ENCODE data around the gene KLF7. TPM values are rescaled to one million over a fixed set of nuclear protein-coding genes. Genes with fewer than 3 reads are reported as not detected.
A peak's percentile ranks its signal among the peaks of the same experiment; 100 is the strongest.

Gene KLF7
- total and polyA plus RNA-seq, 8 donors: 2.7 to 33.0 (median 7.3) TPM

DNA sequence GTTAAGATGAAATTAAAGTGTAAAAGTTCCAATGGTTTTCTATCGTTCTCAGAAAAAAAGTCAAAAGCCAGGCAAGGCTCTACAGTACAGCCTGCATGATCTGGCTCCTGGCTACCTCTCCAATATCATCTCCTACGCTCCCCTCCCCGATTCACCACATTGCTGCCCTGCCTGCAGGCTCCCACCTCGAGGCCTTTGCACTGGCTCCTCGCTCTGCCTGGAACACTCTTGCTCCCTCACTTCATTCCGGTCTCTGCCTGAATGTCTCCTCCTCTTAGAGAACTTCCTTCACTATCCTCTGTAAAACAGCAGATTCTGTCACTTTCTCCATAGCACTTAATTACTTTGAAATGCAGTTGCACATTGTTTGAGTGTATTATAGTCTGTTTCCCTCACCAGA, 72.5 kb downstream of the KLF7 start:
- H3K4me3 ChIP-seq: no peak overlapping the region
- no peak for DNase-seq
- TF ChIP-seq POLR2AphosphoS5 (IDR thresholded peaks at IDR 0.05): no peak
- no peak for TF ChIP-seq EP300 (IDR thresholded peaks at IDR 0.05)
- no peak for TF ChIP-seq POLR2A (IDR thresholded peaks at IDR 0.05)
- TF ChIP-seq, protein P1, sequence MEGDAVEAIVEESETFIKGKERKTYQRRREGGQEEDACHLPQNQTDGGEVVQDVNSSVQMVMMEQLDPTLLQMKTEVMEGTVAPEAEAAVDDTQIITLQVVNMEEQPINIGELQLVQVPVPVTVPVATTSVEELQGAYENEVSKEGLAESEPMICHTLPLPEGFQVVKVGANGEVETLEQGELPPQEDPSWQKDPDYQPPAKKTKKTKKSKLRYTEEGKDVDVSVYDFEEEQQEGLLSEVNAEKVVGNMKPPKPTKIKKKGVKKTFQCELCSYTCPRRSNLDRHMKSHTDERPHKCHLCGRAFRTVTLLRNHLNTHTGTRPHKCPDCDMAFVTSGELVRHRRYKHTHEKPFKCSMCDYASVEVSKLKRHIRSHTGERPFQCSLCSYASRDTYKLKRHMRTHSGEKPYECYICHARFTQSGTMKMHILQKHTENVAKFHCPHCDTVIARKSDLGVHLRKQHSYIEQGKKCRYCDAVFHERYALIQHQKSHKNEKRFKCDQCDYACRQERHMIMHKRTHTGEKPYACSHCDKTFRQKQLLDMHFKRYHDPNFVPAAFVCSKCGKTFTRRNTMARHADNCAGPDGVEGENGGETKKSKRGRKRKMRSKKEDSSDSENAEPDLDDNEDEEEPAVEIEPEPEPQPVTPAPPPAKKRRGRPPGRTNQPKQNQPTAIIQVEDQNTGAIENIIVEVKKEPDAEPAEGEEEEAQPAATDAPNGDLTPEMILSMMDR (IDR thresholded peaks at IDR 0.05): no peak
- 90 to 97% (median 96%) methylated on average over 6 of the region's 6 CpGs for WGBS, 5 donors
- no peaks in the 10 kb centered on the region for H3K27me3 ChIP-seq
- H3K36me3 ChIP-seq: peaks cover 0 to 8% (median 0%) of the 10 kb centered on the region in 4 donors
- peaks cover 20 to 62% (median 42%) of the 10 kb centered on the region in 4 donors for H3K4me1 ChIP-seq
- no peaks in the 10 kb centered on the region for H3K9me3 ChIP-seq
- intact Hi-C loops (cut with DNase I; ENCODE audit: low total_unique reads): no loop called here
- H3K27ac ChIP-seq: no peak overlapping the region

DNA sequence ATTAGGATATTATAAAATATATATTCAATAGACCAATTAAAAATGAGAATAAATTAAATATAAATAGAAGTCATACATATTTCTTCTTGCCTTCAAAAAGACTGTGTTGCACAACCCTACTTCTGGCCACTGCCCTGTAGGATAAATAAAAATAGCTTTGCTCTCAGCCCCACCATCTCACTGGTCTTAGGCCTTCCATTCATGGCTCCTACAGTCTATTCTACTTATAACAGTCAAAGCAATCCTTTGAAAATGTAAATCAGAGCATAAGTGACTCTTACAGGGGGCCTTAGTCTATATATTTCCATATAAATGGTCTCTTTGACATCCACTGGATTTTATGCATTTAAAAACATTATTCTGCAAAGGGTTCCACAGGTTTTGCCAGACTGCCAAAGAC, 72.9 kb downstream of the KLF7 start:
- H3K27me3 ChIP-seq: no peaks in the 10 kb centered on the region
- no peak for DNase-seq
- H3K4me3 ChIP-seq: no peak overlapping the region
- H3K4me1 ChIP-seq: peaks cover 20 to 63% (median 42%) of the 10 kb centered on the region in 4 donors
- no peaks in the 10 kb centered on the region for H3K9me3 ChIP-seq
- intact Hi-C loops (cut with DNase I; ENCODE audit: low total_unique reads): no loop called here
- peaks cover 0 to 11% (median 0%) of the 10 kb centered on the region in 4 donors for H3K36me3 ChIP-seq
- no peak overlapping the region for H3K27ac ChIP-seq
- TF ChIP-seq POLR2A (IDR thresholded peaks at IDR 0.05) (no peak), EP300 (IDR thresholded peaks at IDR 0.05) (no peak), POLR2AphosphoS5 (IDR thresholded peaks at IDR 0.05) (no peak)
- TF ChIP-seq, protein P1 (IDR thresholded peaks at IDR 0.05): no peak

DNA sequence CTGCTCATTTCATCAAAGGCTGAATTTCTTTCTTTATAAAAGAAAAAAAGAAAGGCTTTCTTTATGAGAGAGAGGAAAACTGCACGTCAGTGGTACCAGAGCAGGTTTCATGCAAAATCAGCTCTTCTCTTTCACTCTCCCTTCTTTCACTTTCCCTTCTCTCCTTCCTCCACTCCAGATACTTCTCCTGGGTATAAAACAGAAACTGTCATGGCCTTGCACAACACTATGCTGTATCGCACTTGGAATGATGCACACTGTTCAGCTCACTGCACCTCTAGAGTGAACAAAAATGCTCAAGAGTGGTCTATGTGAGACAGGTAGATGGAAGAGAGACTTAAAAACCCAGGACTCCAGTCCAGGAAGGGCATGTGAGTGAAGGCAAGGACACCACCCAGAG, 73.8 kb downstream of the KLF7 start:
- TF ChIP-seq POLR2AphosphoS5 (IDR thresholded peaks at IDR 0.05): no peak
- no peak for TF ChIP-seq EP300 (IDR thresholded peaks at IDR 0.05)
- TF ChIP-seq POLR2A (IDR thresholded peaks at IDR 0.05): no peak
- 86 to 89% (median 87%) methylated on average over 2 of the region's 2 CpGs for WGBS, 5 donors
- no peak for DNase-seq
- no peak overlapping the region for H3K4me3 ChIP-seq
- peaks cover 20 to 62% (median 42%) of the 10 kb centered on the region in 4 donors for H3K4me1 ChIP-seq
- peak overlapping the region in 3 of 5 donors; percentile 43 to 71 (median 65) for H3K27ac ChIP-seq
- H3K9me3 ChIP-seq: no peaks in the 10 kb centered on the region
- intact Hi-C loops (cut with DNase I; ENCODE audit: low total_unique reads): no loop called here
- peaks cover 0 to 19% (median 8%) of the 10 kb centered on the region in 4 donors for H3K36me3 ChIP-seq
- no peaks in the 10 kb centered on the region for H3K27me3 ChIP-seq

DNA sequence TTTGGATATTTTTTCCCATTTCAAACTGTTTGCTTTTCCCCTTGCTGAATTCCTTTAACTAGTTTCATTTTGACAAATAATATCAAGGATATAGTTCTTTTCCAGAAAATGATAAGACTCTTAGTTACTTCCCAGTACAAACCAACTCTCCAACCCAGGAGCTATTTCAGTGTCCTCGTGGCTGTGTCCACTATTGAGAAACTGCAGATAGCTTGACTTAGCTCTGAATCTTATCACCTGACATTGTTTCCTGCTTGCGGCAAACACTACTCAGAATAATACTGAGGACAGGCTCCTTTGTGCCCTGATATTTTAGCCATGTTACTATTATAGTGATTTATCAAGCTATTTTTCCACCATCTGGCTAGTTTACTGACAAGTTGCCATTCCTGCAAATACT, 74.6 kb downstream of the KLF7 start:
- Histone ChIP-seq H3K36me3 (peaks cover 0 to 27% (median 14%) of the 10 kb centered on the region in 4 donors), H3K9me3 (no peaks in the 10 kb centered on the region), H3K4me3 (no peak overlapping the region), H3K27ac (peak overlapping the region; percentile 11 to 71 (median 44)), H3K4me1 (peaks cover 20 to 55% (median 42%) of the 10 kb centered on the region in 4 donors), H3K27me3 (no peaks in the 10 kb centered on the region)
- DNase-seq: peak; percentile 34 to 43
- 23 to 46% (median 32%) methylated on average over 2 of the region's 2 CpGs for WGBS, 5 donors
- intact Hi-C loops (cut with DNase I; ENCODE audit: low total_unique reads): no loop called here
- peak in 2 of 3 donors; percentile 24 to 66 for TF ChIP-seq POLR2AphosphoS5 (IDR thresholded peaks at IDR 0.05)
- TF ChIP-seq, protein P1 (IDR thresholded peaks at IDR 0.05): no peak

DNA sequence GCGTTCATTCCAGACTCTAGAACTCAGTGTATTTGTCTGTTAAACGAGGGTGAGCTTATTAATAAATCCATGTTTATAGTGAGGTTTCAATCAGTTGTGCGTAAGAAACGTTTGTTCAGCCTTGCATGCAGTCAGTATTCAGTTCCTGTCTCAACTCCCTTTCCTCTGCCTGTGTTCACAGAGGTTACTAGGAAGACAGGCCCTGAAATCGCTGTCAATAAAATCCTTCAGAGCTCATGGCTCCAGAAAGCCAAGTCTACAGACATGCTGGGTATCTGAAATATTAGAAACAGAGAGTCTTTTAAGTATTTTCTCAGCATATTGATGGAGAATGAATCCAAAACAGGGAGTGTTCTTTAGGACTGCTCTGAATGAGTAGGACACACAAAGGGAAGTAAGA, 75.4 kb downstream of the KLF7 start:
- H3K4me3 ChIP-seq: no peak overlapping the region
- peaks cover 20 to 54% (median 42%) of the 10 kb centered on the region in 4 donors for H3K4me1 ChIP-seq
- no peak for DNase-seq
- no peaks in the 10 kb centered on the region for H3K27me3 ChIP-seq
- intact Hi-C loops (cut with DNase I; ENCODE audit: low total_unique reads): no loop called here
- TF ChIP-seq EP300 (IDR thresholded peaks at IDR 0.05): no peak
- TF ChIP-seq, protein P1 (IDR thresholded peaks at IDR 0.05): no peak
- TF ChIP-seq POLR2AphosphoS5 (IDR thresholded peaks at IDR 0.05): no peak
- TF ChIP-seq POLR2A (IDR thresholded peaks at IDR 0.05): no peak
- H3K27ac ChIP-seq: peak overlapping the region in 4 of 5 donors; percentile 43 to 71 (median 54)
- no peaks in the 10 kb centered on the region for H3K9me3 ChIP-seq
- peaks cover 0 to 35% (median 15%) of the 10 kb centered on the region in 4 donors for H3K36me3 ChIP-seq
- 44 to 58% (median 49%) methylated on average over 5 of the region's 5 CpGs for WGBS, 5 donors
